H1 (cell line): Measurements from ENCODE around the gene TMEM212. TPM values are rescaled to one million over a fixed set of nuclear protein-coding genes. Genes with fewer than 3 reads are reported as not detected.

Experiments used
- CTCF ChIA-PET: fragments of 300-600 bp; sonication (Branson Sonifier 250); formaldehyde crosslinking; loops from one replicate; lab custom pipeline; 2021; ENCODE audit not compliant: partially characterized antibody; lab: Charles Lee
- POLR2A ChIA-PET: fragments of 300-600 bp; sonication (Branson Sonifier 250); formaldehyde crosslinking; loops from one replicate; lab custom pipeline; 2021; ENCODE audit warnings: inconsistent platforms; ENCODE audit not compliant: partially characterized antibody; lab: Charles Lee
- DNase-seq, 2 experiments: peaks; one replicate each; pipeline versions ENCODE4 v3.0.0 to v3.0.0-alpha.2; 2010 to 2022; ENCODE audit warnings: low spot score in 2 of 2, low read depth in 1 of 2, mixed read lengths in 1 of 2
- FAIRE-seq: peaks from 2 replicates; lab custom pipeline; 2011; peaks lifted over from hg19 to GRCh38; lab: Jason Lieb, UNC
- H2AFZ ChIP-seq: 2 replicates; pipeline ENCODE4 v1.8.1; 2012; ENCODE audit warnings: low read length, inconsistent platforms
- H2AK5ac ChIP-seq: 2 replicates; pipeline ENCODE4 v1.6.1; 2013; ENCODE audit warnings: low read depth, low read length
- H2BK120ac ChIP-seq: replicated peaks from 2 replicates; pipeline ENCODE3; 2013; ENCODE audit warnings: low read depth, low read length, inconsistent platforms
- H2BK12ac ChIP-seq: 2 replicates; pipeline ENCODE4 v1.6.1; 2013; ENCODE audit warnings: low read depth, low read length
- H2BK15ac ChIP-seq: 2 replicates; pipeline ENCODE4 v1.6.1; 2013; ENCODE audit warnings: low read length
- H2BK20ac ChIP-seq: 2 replicates; pipeline ENCODE4 v1.6.1; 2013; ENCODE audit warnings: low read length
- H2BK5ac ChIP-seq: 2 replicates; pipeline ENCODE4 v1.6.1; 2013; ENCODE audit warnings: low read depth, low read length
- H3K14ac ChIP-seq: 2 replicates; pipeline ENCODE4 v1.6.1; 2013; ENCODE audit warnings: inconsistent platforms; ENCODE audit not compliant: insufficient read length
- H3K18ac ChIP-seq: 2 replicates; pipeline ENCODE4 v1.6.1; 2013; ENCODE audit warnings: low read length; ENCODE audit errors: extremely low read depth
- H3K23ac ChIP-seq: 2 replicates; pipeline ENCODE4 v1.6.1; 2013; ENCODE audit warnings: inconsistent platforms; ENCODE audit not compliant: insufficient read length
- H3K23me2 ChIP-seq: 2 replicates; pipeline ENCODE4 v1.6.1; 2013; ENCODE audit warnings: low read depth, low read length
- H3K27ac ChIP-seq: 2 replicates; pipeline ENCODE4 v1.6.1; 2011; ENCODE audit warnings: low read depth, low read length, inconsistent platforms
- H3K27me3 ChIP-seq, 4 experiments: replicated peaks in 1 of 4; 1 replicate in 1 of 4; 2 replicates in 3 of 4; pipeline versions ENCODE4 v1.6.1 to v1.8.1; 2011 to 2013; ENCODE audit warnings: low read length in 3 of 4, mild to moderate bottlenecking in 3 of 4, inconsistent platforms in 2 of 4, mixed read lengths in 2 of 4, moderate library complexity in 1 of 4; ENCODE audit not compliant: control insufficient read depth in 3 of 4, insufficient read depth in 3 of 4; ENCODE audit errors: extremely low read depth in 1 of 4
- H3K36me3 ChIP-seq, 4 experiments: 2 replicates each; pipeline versions ENCODE4 v1.6.1 to v1.8.1; 2011 to 2013; ENCODE audit warnings: mild to moderate bottlenecking in 4 of 4, low read length in 3 of 4, moderate library complexity in 2 of 4, control low read depth in 1 of 4, inconsistent platforms in 1 of 4; ENCODE audit not compliant: insufficient read depth in 4 of 4, control insufficient read depth in 2 of 4
- H3K4ac ChIP-seq: replicated peaks from 2 replicates; pipeline ENCODE3; 2013; ENCODE audit warnings: low read length, low read depth, mixed read lengths, inconsistent platforms; ENCODE audit not compliant: insufficient read length
- H3K4me1 ChIP-seq, 4 experiments: replicated peaks in 1 of 4; 1 replicate in 1 of 4; 2 replicates in 3 of 4; pipeline versions ENCODE4 v1.6.1 to v1.8.1; 2011 to 2013; ENCODE audit warnings: low read length in 3 of 4, inconsistent platforms in 2 of 4, mixed read lengths in 1 of 4; ENCODE audit not compliant: insufficient read depth in 4 of 4, control insufficient read depth in 3 of 4
- H3K4me2 ChIP-seq, 2 experiments: 2 replicates each; pipeline versions ENCODE4 v1.6.1 to v1.8.1; 2011 to 2013; ENCODE audit warnings: low read depth in 2 of 2, low read length in 2 of 2, control low read depth in 1 of 2, inconsistent platforms in 1 of 2, mild to moderate bottlenecking in 1 of 2; ENCODE audit not compliant: insufficient read depth in 1 of 2
- H3K4me3 ChIP-seq, 4 experiments: fragments of 200-600, 300-600 bp in 1 of 4; sonication (generic), shearing (Covaris generic), sonication (Bioruptor Twin) in 1 of 4; 2 replicates each; pipeline versions ENCODE4 v1.5.1 to v1.8.1; 2011 to 2016; ENCODE audit warnings: low read length in 4 of 4, low read depth in 3 of 4, control low read depth in 2 of 4, inconsistent platforms in 2 of 4, mild to moderate bottlenecking in 2 of 4, mixed read lengths in 1 of 4, moderate library complexity in 1 of 4; ENCODE audit not compliant: insufficient read depth in 2 of 4; ENCODE audit errors: extremely low read depth in 1 of 4
- H3K56ac ChIP-seq: replicated peaks from 2 replicates; pipeline ENCODE3; 2013; ENCODE audit warnings: low read depth, mild to moderate bottlenecking, mixed read lengths, low read length, inconsistent platforms; ENCODE audit not compliant: insufficient read length
- H3K79me1 ChIP-seq: 2 replicates; pipeline ENCODE4 v1.6.1; 2013; ENCODE audit warnings: low read depth, low read length, control low read depth
- H3K79me2 ChIP-seq, 2 experiments: 2 replicates each; pipeline versions ENCODE4 v1.6.1 to v1.8.1; 2012 to 2013; ENCODE audit warnings: low read length in 2 of 2, mild to moderate bottlenecking in 2 of 2, inconsistent platforms in 1 of 2; ENCODE audit not compliant: insufficient read depth in 2 of 2, control insufficient read depth in 1 of 2
- H3K9ac ChIP-seq, 4 experiments: replicated peaks in 1 of 4; 1 replicate in 1 of 4; 2 replicates in 3 of 4; pipeline versions ENCODE4 v1.6.1 to v1.8.1; 2011 to 2013; ENCODE audit warnings: low read depth in 3 of 4, low read length in 3 of 4, control low read depth in 2 of 4, mild to moderate bottlenecking in 2 of 4, moderate library complexity in 2 of 4, inconsistent platforms in 1 of 4; ENCODE audit errors: extremely low read depth in 1 of 4
- H3K9me3 ChIP-seq, 2 experiments: 2 replicates each; pipeline versions ENCODE4 v1.6.1 to v1.8.1; 2012 to 2013; ENCODE audit warnings: mild to moderate bottlenecking in 2 of 2, moderate library complexity in 2 of 2, control low read depth in 1 of 2, inconsistent platforms in 1 of 2, low read depth in 1 of 2, low read length in 1 of 2, mixed read lengths in 1 of 2; ENCODE audit not compliant: insufficient read depth in 2 of 2
- H4K20me1 ChIP-seq, 2 experiments: replicated peaks in 1 of 2; 2 replicates each; pipeline versions ENCODE3 to v1.8.1; 2011 to 2013; ENCODE audit warnings: inconsistent platforms in 2 of 2, low read length in 2 of 2, mild to moderate bottlenecking in 1 of 2; ENCODE audit not compliant: insufficient read depth in 2 of 2, control insufficient read depth in 1 of 2
- H4K5ac ChIP-seq: 2 replicates; pipeline ENCODE4 v1.6.1; 2013; ENCODE audit warnings: low read length, low read depth, mixed read lengths, inconsistent platforms; ENCODE audit not compliant: insufficient read length
- H4K8ac ChIP-seq: 2 replicates; pipeline ENCODE4 v1.8.0; 2013; ENCODE audit warnings: mild to moderate bottlenecking, moderate library complexity, low read length, inconsistent platforms; ENCODE audit not compliant: insufficient read depth; ENCODE audit errors: extremely low read depth
- H4K91ac ChIP-seq: replicated peaks from 2 replicates; pipeline ENCODE3; 2013; ENCODE audit warnings: low read length, mixed read lengths, inconsistent platforms; ENCODE audit not compliant: insufficient read length
- ASH2L ChIP-seq: fragments of 200-600, 300-600 bp; sonication (generic); IDR thresholded peaks from one replicate; pipeline ENCODE4 v1.7.1; 2017; ENCODE audit warnings: low read length
- CBX8 ChIP-seq: fragments of 300-800, 300-1000 bp; sonication (generic); IDR thresholded peaks from 2 replicates; pipeline ENCODE4 v1.7.1; 2016; ENCODE audit warnings: low read depth, low read length, borderline replicate concordance
- CHD1 ChIP-seq: IDR thresholded peaks from 2 replicates; pipeline ENCODE4 v1.6.1; 2012; ENCODE audit warnings: low read depth, low read length, improper control_type of control experiment
- EGR1 ChIP-seq: IDR thresholded peaks from 2 replicates; pipeline ENCODE4 v1.6.1; 2011; ENCODE audit warnings: low read depth, low read length, borderline replicate concordance
- HDAC2 ChIP-seq, 2 experiments: fragments of 300-600 bp in 1 of 2; sonication (generic) in 1 of 2; IDR thresholded peaks; 2 replicates each; pipeline ENCODE4 v1.6.1; 2011 to 2012; ENCODE audit warnings: low read depth in 2 of 2, low read length in 2 of 2, mild to moderate bottlenecking in 2 of 2, moderate library complexity in 2 of 2, borderline replicate concordance in 1 of 2, inconsistent platforms in 1 of 2
- KDM5A ChIP-seq: fragments of 200-600 bp; IDR thresholded peaks from 2 replicates; pipeline ENCODE4 v1.7.1; 2012; ENCODE audit warnings: mild to moderate bottlenecking, low read length, inconsistent platforms, mixed read lengths
- NANOG ChIP-seq: IDR thresholded peaks from 2 replicates; pipeline ENCODE4 v1.6.1; 2011; ENCODE audit warnings: low read length, low read depth, mild to moderate bottlenecking, inconsistent platforms; ENCODE audit not compliant: insufficient read depth, poor library complexity, severe bottlenecking
- POU5F1 ChIP-seq: IDR thresholded peaks from 2 replicates; pipeline ENCODE4 v1.6.1; 2011; ENCODE audit warnings: low read depth, mild to moderate bottlenecking, low read length, moderate library complexity
- RFX5 ChIP-seq: IDR thresholded peaks from 2 replicates; pipeline ENCODE4 v1.6.1; 2011; ENCODE audit warnings: low read depth, low read length, improper control_type of control experiment, borderline replicate concordance
- SAP30 ChIP-seq: fragments of 300-600 bp; sonication (generic); IDR thresholded peaks from 2 replicates; pipeline ENCODE4 v1.7.1; 2012; ENCODE audit warnings: low read length, moderate library complexity, mild to moderate bottlenecking, inconsistent platforms; ENCODE audit not compliant: insufficient read depth, insufficient replicate concordance
- SP4 ChIP-seq: IDR thresholded peaks from 2 replicates; pipeline ENCODE4 v1.6.1; 2012; ENCODE audit warnings: low read length, inconsistent platforms
- YY1 ChIP-seq: IDR thresholded peaks from 2 replicates; pipeline ENCODE4 v1.6.1; 2011; ENCODE audit warnings: low read depth, mild to moderate bottlenecking, low read length
- whole genome bisulfite sequencing, 2 experiments: shearing (Covaris generic) in 1 of 2; methylation state at CpG; one replicate each; pipeline versions ENCODE4 v1.1.6 to v1.1.7; 2013 to 2015; ENCODE audit warnings: low lambda C conversion rate in 2 of 2, mixed read lengths in 2 of 2, inconsistent platforms in 1 of 2, low coverage in 1 of 2, missing lambda C conversion rate in 1 of 2; ENCODE audit not compliant: insufficient replicate concordance in 2 of 2, insufficient coverage in 1 of 2, insufficient read length in 1 of 2; ENCODE audit errors: extremely low coverage in 1 of 2, missing lambda C conversion rate in 1 of 2; 5-methylcytosine and 5-hydroxymethylcytosine counted together
- polyA plus RNA-seq, 7 experiments: library from polyadenylated mRNA; depleted of rRNA in 3 of 7; stranded (reverse) in 5 of 7; unstranded in 2 of 7; fragments of >200 nt in 5 of 7; fragments of 200-250 nt in 2 of 7; gene quantifications; 1 replicate in 5 of 7; 2 replicates in 1 of 7; 4 replicates in 1 of 7; pipeline versions ENCODE4 v1.2.1 to v1.2.3, GENCODE V29; 2011 to 2013; ENCODE audit warnings: missing spikeins in 2 of 7, mixed read lengths in 2 of 7
- total RNA-seq: library from RNA; stranded (reverse); fragmentation: NEBNext Ultra II Directional; extraction: Animal tissue kit (Norgen Biotek cat#: 25700); gene quantifications from 2 replicates; pipeline ENCODE4 v1.2.1, GENCODE V29; 2021

TMEM212 gene
- total and polyA plus RNA-seq, 2 of the 8 experiments (the other 6 are each of a cell fraction or from before 2014, with no cell fraction given), result not detected

DNA sequence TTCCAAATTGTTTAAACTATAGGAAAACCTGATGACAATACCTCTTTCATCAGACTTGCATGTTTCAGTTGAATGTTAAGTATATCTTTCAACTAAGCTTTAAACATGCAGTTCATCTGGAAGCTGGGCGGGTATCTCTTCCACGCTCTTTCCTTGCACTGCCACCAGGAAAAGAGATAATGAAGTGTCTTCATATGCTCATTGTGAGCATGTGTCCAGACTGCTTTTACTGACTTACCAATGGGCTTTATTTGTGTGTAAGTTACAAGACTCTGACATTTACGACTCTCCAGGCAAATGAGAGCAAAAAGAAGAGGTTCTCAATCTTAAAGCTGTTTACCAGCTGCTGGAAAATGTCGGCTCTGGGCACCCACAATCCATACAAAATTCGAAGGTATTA lies 52.8 kb downstream of the TMEM212 start:
- Histone ChIP-seq H4K8ac (no peak overlapping the region), H3K9me3 (no peaks in the 10 kb centered on the region), H3K27ac (no peak overlapping the region), H3K36me3 (no peaks in the 10 kb centered on the region), H2AFZ (no peak overlapping the region), H3K4ac (no peak overlapping the region), H3K79me2 (no peaks in the 10 kb centered on the region), H3K23me2 (no peaks in the 10 kb centered on the region; the same call in 1 of the 2 replicates), H3K23ac (no peak overlapping the region), H3K4me2 (no peak overlapping the region), H3K27me3 (peaks cover 0 to 1% (median 0%) of the 10 kb centered on the region in 4 experiments; a peak in 1 of 7 replicates), H3K9ac (no peak overlapping the region), H3K4me3 (no peak overlapping the region), H3K56ac (no peak overlapping the region)
- no peak for DNase-seq
- WGBS, 2 experiments, result 87% methylated on average over 5 of the region's 5 CpGs; no CpG with 5 or more reads in 1 of the 2 experiments
- CTCF ChIA-PET, result interaction anchor here (1.0 kb wide), 1 partner anchor 728 kb away, joined by 3 read pairs; no protein-coding TSS in a partner anchor
- POLR2A ChIA-PET, result no interaction called here
- TF ChIP-seq SP4 (no peak), RFX5 (no peak), EGR1 (no peak), YY1 (no peak), POU5F1 (no peak), CBX8 (no peak), ASH2L (no peak), KDM5A (no peak), HDAC2 (IDR thresholded peaks at IDR 0.05; ENCODE audit: borderline replicate concordance in 1 of 2, low read depth in 2 of 2, low read length in 2 of 2) (no peak), NANOG (no peak), SAP30 (no peak), CHD1 (no peak)
- TF ChIP-seq, all 59 proteins: peak for 0
- Histone ChIP-seq H2BK15ac (no peak overlapping the region), H2BK20ac (no peak overlapping the region), H3K79me1 (no peaks in the 10 kb centered on the region; the same call in 1 of the 2 replicates), H3K14ac (no peak overlapping the region), H3K18ac (no peak overlapping the region), H2BK120ac (no peak overlapping the region), H4K20me1 (no peaks in the 10 kb centered on the region), H2AK5ac (no peak overlapping the region), H2BK12ac (no peak overlapping the region), H4K5ac (no peak overlapping the region), H2BK5ac (no peak overlapping the region), H3K4me1 (peaks cover 0 to 4% (median 0%) of the 10 kb centered on the region in 4 experiments; a peak in 2 of 7 replicates), H4K91ac (no peak overlapping the region)
- no peak for FAIRE-seq
